Retinal pigment epithelial cell (primary cell): ENCODE results near the gene DDX27.

ENCODE experiments used
- DNase-seq: peaks from one replicate; pipeline ENCODE4 v3.0.0-alpha.2; 2010; ENCODE audit warnings: low read depth
- H3K4me3 ChIP-seq: 2 replicates; pipeline ENCODE4 v1.5.1; 2011; ENCODE audit warnings: mild to moderate bottlenecking, low read length, control low read depth, moderate library complexity
- TF ChIP-seq, protein P1 (sequence below): conservative IDR thresholded peaks from 2 replicates; pipeline ENCODE4 v1.5.1; 2011; ENCODE audit warnings: low read depth, low read length, control low read depth, inconsistent platforms

The DDX27 gene

DNA sequence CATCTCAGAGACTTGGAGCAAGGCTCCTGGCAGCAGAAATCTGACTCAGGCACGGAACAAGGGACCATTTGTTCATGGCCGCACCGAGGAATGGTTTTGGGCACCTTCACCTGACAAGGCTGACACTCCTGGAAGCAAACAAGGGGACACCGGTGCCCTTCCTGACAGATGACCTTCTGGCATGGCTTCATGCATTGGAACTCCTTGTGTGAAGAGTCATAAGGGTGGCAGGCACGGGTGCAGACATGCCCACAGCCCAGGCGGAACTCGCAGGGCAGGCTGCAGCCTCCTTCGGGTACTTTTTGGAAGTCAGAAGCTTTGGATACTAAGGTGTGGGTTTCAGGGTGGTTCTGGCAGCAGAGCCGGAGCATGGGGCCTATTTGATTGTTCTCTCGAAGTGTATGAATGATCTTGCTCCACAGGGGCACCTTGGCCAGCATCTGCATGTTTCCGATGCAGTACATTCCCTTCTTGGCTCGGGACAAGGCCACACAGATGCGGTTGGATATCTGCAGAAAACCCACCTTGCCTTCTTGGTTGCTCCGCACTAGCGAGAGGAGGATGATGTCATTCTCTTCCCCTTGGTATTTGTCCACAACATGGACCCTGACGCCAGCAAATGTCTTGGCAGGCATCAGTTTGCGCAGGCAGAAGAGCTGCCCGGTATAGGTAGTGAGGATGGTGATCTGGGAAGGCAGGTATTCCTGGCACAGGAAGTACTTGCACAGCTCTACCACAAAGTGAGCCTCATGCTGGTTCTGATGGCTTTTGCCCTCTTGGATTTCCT is 29.9 kb downstream of the DDX27 start:
- no peak for DNase-seq
- TF ChIP-seq, protein P1, sequence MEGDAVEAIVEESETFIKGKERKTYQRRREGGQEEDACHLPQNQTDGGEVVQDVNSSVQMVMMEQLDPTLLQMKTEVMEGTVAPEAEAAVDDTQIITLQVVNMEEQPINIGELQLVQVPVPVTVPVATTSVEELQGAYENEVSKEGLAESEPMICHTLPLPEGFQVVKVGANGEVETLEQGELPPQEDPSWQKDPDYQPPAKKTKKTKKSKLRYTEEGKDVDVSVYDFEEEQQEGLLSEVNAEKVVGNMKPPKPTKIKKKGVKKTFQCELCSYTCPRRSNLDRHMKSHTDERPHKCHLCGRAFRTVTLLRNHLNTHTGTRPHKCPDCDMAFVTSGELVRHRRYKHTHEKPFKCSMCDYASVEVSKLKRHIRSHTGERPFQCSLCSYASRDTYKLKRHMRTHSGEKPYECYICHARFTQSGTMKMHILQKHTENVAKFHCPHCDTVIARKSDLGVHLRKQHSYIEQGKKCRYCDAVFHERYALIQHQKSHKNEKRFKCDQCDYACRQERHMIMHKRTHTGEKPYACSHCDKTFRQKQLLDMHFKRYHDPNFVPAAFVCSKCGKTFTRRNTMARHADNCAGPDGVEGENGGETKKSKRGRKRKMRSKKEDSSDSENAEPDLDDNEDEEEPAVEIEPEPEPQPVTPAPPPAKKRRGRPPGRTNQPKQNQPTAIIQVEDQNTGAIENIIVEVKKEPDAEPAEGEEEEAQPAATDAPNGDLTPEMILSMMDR: no peak
- no peak overlapping the region for H3K4me3 ChIP-seq

GRCh38 chr20:49252556-49253350 is 33.5 kb downstream of the DDX27 start:
- no peak for DNase-seq
- H3K4me3 ChIP-seq: no peak overlapping the region
- TF ChIP-seq, protein P1: no peak

DNA sequence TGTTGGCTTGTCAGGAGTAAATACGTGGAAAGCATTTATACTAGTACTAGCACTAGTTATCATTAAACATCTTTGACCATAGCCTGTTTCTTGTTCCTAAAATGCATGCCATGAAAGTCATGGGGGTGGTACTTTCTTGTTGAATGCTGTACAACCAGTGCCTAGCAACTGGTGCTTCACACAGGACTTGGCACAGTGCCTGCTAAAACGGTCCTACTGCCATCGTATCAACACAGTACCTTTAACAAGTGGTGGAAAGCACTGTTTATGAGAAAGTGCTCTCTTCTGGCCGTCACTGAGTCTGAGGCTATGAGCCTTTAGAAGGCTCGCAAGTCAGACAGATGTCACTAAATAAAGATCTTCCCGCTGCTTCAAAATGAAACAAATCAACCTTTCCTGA is 37.0 kb downstream of the DDX27 start:
- no peak for DNase-seq
- TF ChIP-seq, protein P1: no peak

DNA sequence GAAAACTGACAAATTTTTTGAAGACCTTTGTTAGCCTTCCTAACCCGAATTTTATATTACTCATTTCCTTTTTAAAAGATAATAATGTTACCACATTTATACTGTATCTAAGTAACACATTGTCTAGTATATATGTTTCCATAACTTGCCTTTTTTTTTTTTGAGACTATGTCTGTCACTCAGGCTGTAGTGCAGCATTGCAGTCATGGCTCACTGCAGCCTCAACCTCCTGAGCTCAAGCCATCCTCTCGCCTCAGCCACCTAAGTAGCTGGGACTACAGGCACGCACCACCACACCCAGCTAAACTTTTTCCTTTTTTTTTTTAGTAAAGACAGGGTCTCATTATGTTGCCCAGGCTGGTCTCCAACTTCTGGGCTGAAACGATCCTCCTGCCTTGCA is 40.1 kb downstream of the DDX27 start:
- no peak overlapping the region for H3K4me3 ChIP-seq
- DNase-seq: no peak
- TF ChIP-seq, protein P1: no peak

More for the DNA sequence above, 37.0 kb downstream of the DDX27 start:
- no peak overlapping the region for H3K4me3 ChIP-seq

GRCh38 chr20:49259799-49260198 is 40.6 kb downstream of the DDX27 start:
- TF ChIP-seq, protein P1: no peak
- no peak for DNase-seq
- H3K4me3 ChIP-seq: no peak overlapping the region

DNA sequence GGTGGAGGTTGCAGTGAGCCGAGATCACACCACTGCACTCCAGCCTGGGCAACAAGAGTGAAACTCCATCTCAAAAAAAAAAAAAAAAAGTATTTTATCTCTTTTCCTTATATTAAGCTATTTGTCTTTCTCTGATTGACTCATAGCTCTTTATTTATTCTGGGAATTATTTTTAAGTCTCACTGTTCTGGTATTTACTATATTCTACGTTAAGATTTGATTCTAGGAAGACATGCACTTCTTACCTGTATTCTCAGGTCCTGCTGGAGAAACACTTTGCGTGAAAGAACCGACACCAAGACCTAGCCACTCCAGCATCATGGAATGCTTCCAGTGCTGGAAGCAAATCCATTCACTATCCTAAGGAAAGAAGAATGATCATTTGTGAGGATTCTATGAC is 41.0 kb downstream of the DDX27 start:
- DNase-seq: no peak
- TF ChIP-seq, protein P1: no peak

GRCh38 chr20:49261173-49261572 is 42.0 kb downstream of the DDX27 start:
- no peak overlapping the region for H3K4me3 ChIP-seq
- DNase-seq: no peak
- TF ChIP-seq, protein P1: no peak

More for the DNA sequence above, 41.0 kb downstream of the DDX27 start:
- H3K4me3 ChIP-seq: no peak overlapping the region
